ENCODE results near the gene SBF1. TPM values are rescaled to one million over a fixed set of nuclear protein-coding genes. Genes with fewer than 3 reads are reported as not detected.
A peak's percentile ranks its signal among the peaks of the same experiment; 100 is the strongest.

Gene SBF1
- total RNA-seq, 1 experiment from 2014 or later, result 102 TPM

GRCh38 chr22:50505776-50506610, 31.2 kb upstream of the SBF1 start:
- DNase-seq (ENCODE audit: low spot score), result no peak

GRCh38 chr22:50505276-50505775, 30.5 kb upstream of the SBF1 start:
- DNase-seq (ENCODE audit: low spot score), result no peak

DNA sequence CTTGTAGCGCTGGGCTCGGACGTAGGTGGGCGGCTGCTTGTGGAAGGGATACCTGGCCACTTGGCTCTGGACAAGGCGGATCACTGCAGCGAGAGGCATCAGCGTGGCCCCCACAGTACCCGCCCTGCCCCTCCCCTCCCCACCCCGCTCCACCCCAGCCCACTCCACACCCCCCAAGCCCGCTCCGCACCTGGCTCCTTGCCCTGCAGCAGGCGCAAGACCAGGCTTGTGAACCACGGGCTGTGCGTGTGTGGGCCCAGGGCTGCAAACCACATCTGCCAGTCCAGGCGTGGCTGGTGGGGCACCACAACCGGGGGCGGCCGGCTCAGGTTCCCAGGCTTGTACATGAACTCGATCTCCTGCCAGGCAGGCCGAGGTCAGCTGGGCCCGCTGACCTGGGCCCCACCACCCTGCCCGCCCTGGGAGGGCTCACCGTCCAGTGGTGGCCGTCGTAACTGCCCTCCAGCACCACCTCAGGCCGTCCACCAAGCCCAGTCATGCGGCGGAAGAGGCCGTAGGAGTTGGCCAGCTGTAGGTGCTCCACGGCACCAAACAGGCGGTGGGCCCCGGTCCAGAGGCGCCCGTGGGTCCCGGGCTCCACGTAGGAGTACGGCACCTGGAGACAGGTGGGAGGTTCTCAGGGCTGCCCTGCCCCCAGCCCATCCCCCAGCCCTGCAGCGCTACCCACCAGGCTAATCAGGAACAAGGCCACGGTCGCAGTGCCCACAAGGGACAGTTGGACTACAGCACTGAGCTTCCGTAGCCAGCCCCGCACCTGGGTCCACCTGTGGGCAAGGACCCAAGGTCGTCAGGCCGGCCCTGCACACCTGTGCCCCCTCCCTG, 29.8 kb upstream of the SBF1 start:
- no peak for DNase-seq (ENCODE audit: low spot score)

DNA sequence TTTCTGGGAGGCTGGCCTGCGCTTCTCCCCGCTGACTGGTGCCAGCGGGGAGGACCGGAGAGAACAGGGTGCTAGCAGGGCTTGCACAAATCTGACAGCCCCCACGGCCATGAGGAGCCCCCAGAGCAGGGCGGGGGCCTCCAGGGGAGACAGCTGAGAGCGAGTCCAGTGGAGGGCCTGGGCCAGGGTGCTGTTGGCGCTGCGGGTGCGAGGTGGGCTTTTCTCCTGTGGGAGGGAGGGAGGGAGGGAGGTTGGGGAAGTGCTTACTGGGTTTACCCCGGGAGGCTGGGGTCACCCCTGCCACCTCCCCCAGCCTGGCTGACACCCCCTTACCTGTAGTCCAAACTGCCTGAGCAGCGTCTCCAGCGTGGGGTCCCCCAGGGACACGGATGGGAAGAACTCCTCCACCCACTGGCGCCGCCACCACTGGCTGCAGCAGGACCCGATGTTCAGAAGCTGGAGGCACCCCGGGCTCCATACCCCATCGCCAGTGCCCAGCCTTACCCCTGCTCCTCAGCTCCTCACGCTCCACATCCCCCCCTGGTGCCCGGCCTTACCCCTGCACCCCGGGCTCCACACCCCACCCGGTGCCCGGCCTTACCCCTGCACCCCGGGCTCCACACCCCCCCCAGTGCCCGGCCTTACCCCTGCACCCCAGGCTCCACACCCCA, 28.8 kb upstream of the SBF1 start:
- DNase-seq (ENCODE audit: low spot score), result no peak

DNA sequence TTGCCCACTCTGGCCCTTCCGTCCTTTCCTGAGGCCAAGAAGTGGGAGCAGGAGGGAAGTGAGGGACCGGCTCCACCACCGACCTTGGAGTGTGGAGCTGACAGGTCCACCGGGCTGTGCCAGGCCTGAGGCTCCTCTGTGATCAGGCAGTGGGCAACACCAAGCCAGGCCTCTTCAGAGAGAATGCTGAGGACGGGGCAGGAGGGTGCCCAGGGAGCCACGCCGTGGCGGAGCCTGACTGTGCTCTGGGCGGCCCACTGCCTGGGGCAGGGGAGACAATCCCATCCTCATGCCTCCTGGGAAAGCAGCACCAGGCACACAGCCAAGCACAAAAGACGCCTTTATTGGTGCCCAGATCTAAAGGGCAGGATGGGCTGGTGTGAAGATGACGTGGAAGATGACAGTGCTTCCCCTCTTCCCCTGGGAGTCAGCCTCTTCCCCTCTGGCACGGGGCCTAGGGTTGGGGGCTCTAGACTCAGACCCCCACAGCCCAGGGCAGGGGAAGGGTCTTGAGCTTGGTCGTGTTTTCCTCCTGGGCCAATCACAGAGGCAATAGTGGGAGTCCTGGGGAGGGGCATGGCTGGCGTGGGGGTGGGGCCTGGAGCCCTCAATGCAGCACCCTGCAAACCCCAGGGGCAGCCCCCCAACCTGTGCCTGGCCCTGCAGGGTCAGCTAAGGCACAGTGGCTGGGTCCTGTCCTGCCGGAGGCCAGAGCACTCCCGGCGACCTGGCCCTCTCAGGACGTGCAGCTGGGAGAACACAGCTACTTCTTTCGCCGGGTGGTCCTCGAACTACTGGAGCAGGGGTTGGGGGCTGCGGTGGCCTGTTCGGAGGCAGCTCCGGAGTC, 28.0 kb upstream of the SBF1 start:
- no peak for DNase-seq (ENCODE audit: low spot score)

DNA sequence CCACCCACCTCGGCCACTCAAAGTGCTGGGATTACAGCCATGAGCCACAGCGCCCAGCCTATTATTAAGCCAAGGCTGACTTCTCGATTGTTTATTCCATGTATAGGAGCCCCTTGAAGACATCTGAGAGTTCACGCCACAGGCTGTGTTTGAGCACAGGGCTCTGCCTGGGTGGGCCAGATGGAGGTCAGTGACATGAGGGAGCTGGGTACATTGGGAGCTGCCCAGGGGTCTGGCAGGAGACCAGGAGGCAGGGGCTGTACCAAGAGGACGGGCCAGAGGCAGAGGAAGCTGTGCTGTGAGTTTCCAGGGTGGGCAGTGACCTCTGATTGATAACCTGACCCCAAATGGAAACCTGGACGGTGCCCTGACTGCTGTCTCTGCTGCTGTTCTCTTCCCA, 27.3 kb upstream of the SBF1 start:
- no peak for DNase-seq (ENCODE audit: low spot score)

- no peak for DNase-seq (ENCODE audit: low spot score)
Observed at GRCh38 chr22:50500452-50500851, 25.6 kb upstream of the SBF1 start.

GRCh38 chr22:50498322-50498890, 23.6 kb upstream of the SBF1 start:
- DNase-seq (ENCODE audit: low spot score), result peak; percentile 77

GRCh38 chr22:50497093-50497492, 22.3 kb upstream of the SBF1 start:
- DNase-seq (ENCODE audit: low spot score), result no peak

GRCh38 chr22:50490531-50491308, 15.9 kb upstream of the SBF1 start:
- no peak for DNase-seq (ENCODE audit: low spot score)

GRCh38 chr22:50489363-50490243, 14.8 kb upstream of the SBF1 start:
- DNase-seq (ENCODE audit: low spot score), result no peak

DNA sequence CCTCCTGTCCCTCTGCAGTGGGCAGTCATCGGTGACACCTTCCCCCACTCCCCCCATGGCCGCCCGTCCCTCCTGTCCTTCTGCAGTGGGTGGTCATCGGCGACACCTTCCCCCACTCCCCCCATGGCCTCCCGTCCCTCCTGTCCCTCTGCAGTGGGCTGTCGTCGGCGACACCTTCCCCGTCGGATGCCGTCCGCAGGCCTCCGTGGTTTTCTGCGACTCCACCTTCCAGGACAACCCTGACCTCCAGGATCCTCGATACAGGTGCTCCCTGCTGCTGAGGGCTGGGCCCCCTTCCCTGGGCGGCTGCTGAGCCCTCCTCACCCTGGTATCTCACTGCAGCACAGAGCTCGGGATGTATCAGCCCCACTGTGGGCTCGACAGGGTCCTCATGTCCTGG, 14.1 kb upstream of the SBF1 start:
- no peak for DNase-seq (ENCODE audit: low spot score)

DNA sequence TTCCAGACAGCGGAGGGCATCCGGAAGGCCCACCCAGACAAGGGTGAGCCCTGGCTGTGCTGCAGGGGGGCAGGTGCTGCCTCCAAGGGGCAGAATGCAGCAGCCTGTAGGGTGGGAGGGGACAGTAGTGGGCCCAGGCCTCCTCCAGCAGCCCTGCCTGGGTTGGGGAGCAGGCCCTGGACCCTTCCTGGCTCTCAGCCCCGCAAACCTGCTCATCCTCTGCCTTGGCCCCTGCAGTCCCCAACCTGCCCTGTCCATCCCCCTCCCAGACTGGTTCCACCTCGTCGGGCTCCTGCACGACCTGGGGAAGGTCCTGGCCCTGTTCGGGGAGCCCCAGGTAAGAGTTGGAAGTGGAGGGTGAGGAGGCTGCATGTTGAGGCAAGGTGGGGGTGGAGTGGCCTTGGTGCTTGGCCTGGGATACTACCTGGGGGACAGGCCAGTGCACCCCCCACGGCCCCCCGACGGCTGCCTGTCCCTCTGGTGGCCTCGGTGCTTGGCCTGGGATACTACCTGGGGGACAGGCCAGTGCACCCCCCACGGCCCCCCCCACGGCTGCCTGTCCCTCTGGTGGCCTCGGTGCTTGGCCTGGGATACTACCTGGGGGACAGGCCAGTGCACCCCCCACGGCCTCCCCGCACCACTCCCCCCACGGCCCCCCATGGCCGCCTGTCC, 13.3 kb upstream of the SBF1 start:
- no peak for DNase-seq (ENCODE audit: low spot score)

GRCh38 chr22:50487290-50488005, 12.6 kb upstream of the SBF1 start:
- DNase-seq (ENCODE audit: low spot score), result no peak

GRCh38 chr22:50486561-50487289, 11.9 kb upstream of the SBF1 start, which contains the start of gene MIOX:
TSS of gene MIOX (plus strand) at chr22:50486859. CDS start at chr22:50486898, 39 bp downstream.
- DNase-seq (ENCODE audit: low spot score), result no peak

GRCh38 chr22:50485221-50486131, 10.6 kb upstream of the SBF1 start:
- peak; percentile 59 for DNase-seq (ENCODE audit: low spot score)
